Ovary (tissue), 9 donors: Measurements from ENCODE around the gene ACVR1. TPM values are rescaled to one million over a fixed set of nuclear protein-coding genes. Genes with fewer than 3 reads are reported as not detected.

Experiments
- DNase-seq, 5 donors: peaks; one replicate each; pipeline ENCODE4 v3.0.0-alpha.2; 2019 to 2020
- H3K27ac ChIP-seq, 2 donors: fragments of 200-600 bp; one replicate each; pipeline versions ENCODE4 v1.5.1 to v1.8.0; 2019 to 2022
- H3K27me3 ChIP-seq: fragments of 200-600 bp; one replicate; pipeline ENCODE4 v1.8.0; 2022
- H3K36me3 ChIP-seq: fragments of 200-600 bp; sonication (generic); one replicate; pipeline ENCODE4 v1.5.1; 2019
- H3K4me1 ChIP-seq: one replicate; pipeline ENCODE4 v1.8.1; 2013; ENCODE audit warnings: mild to moderate bottlenecking, moderate library complexity; ENCODE audit not compliant: insufficient read depth
- H3K4me3 ChIP-seq: fragments of 200-600 bp; sonication (generic); one replicate; pipeline ENCODE4 v1.5.1; 2017
- H3K9me3 ChIP-seq, 2 donors: fragments of 200-600 bp in 1 of 2; sonication (generic) in 1 of 2; one replicate each; pipeline versions ENCODE4 v1.5.1 to v1.8.1; 2013 to 2019; ENCODE audit warnings: mild to moderate bottlenecking in 1 of 2, moderate library complexity in 1 of 2
- CTCF ChIP-seq, 3 donors: fragments of 450-650 bp in 2 of 3; fragments of 200-600 bp in 1 of 3; IDR thresholded peaks; one replicate each; pipeline versions ENCODE4 v1.5.1 to v1.8.0; 2016 to 2022; ENCODE audit warnings: antibody characterized with exemption in 3 of 3, mild to moderate bottlenecking in 1 of 3
- EP300 ChIP-seq: sonication (generic); formaldehyde crosslinking; IDR thresholded peaks from one replicate; pipeline ENCODE4 v1.6.1; 2017; ENCODE audit warnings: antibody characterized with exemption
- POLR2A ChIP-seq: fragments of 450-650 bp; IDR thresholded peaks from one replicate; pipeline ENCODE4 v1.6.1; 2017; ENCODE audit warnings: antibody characterized with exemption, mild to moderate bottlenecking, moderate library complexity
- WGBS, 3 donors: extraction: QIAGEN DNeasy Blood & Tissue Kit in 1 of 3; methylation state at CpG; one replicate each; pipeline versions ENCODE4 v1.1.5 to v1.1.7; 2013 to 2017; 5-methylcytosine and 5-hydroxymethylcytosine counted together
- intact Hi-C, 4 donors: fragments of 100-400 bp; cut with DNase I; formaldehyde crosslinking; loops; one replicate each; pipeline versions ENCODE4 v1.11.0 to v1.15.1; 2022 to 2023
- polyA plus RNA-seq, 2 donors: library from polyadenylated mRNA; stranded (reverse); fragments of 200-250 nt in 1 of 2; fragments of 350-450 nt in 1 of 2; fragmentation: Illumina TruSeq in 1 of 2; extraction: RNeasy Lipid Tissue Mini Kit (QIAGEN cat#74804) in 1 of 2; gene quantifications; one replicate each; pipeline ENCODE4 v1.2.3, GENCODE V29; 2013 to 2014
- total RNA-seq, 7 donors: library from RNA; depleted of rRNA in 2 of 7; stranded (reverse); fragments of >200 nt in 2 of 7; fragmentation: NEBNext Ultra II Directional in 3 of 7; extraction: Animal tissue kit (Norgen Biotek cat#: 25700) in 3 of 7; gene quantifications; one replicate each; pipeline versions ENCODE4 v1.1.0 to v1.2.4, GENCODE V29; 2016 to 2023
- donor health status: DM: no; HTN: no; CAD: no; lungs with moderate emphysema.
- donor health status: DM: no; HTN: no; CAD: no.
- donor health status: Bipolar disorder and iron deficiency.
- donor health status: DM: yes; HTN: yes; CAD: no.
- donor health status: DM: no; HTN: no; CAD: no.
- donor health status: DM: yes; HTN: yes; CAD: no.

ACVR1 gene
- total and polyA plus RNA-seq, 9 donors, result 23.4 to 51.2 (median 30.4) TPM

GRCh38 chr2:157911750-157912149 is 35.6 kb upstream of the ACVR1 start:
- H3K36me3 ChIP-seq, result no peaks in the 10 kb centered on the region
- H3K9me3 ChIP-seq, result no peaks in the 10 kb centered on the region
- H3K27me3 ChIP-seq, result no peaks in the 10 kb centered on the region
- no peak overlapping the region for H3K27ac ChIP-seq
- no peak overlapping the region for H3K4me3 ChIP-seq
- no peaks in the 10 kb centered on the region for H3K4me1 ChIP-seq
- intact Hi-C loops, result no loop called here
- no peak for TF ChIP-seq EP300
- TF ChIP-seq POLR2A, result no peak
- no peak for TF ChIP-seq CTCF (IDR thresholded peaks at IDR 0.05)
- no peak for DNase-seq

- TF ChIP-seq EP300, result no peak
- TF ChIP-seq CTCF (IDR thresholded peaks at IDR 0.05), result no peak
- no peak for TF ChIP-seq POLR2A
- intact Hi-C loops, result no loop called here
- no peaks in the 10 kb centered on the region for H3K4me1 ChIP-seq
- no peak for DNase-seq
- H3K4me3 ChIP-seq, result no peak overlapping the region
- no peaks in the 10 kb centered on the region for H3K36me3 ChIP-seq
- H3K27ac ChIP-seq, result no peak overlapping the region
- H3K9me3 ChIP-seq, result no peaks in the 10 kb centered on the region
- H3K27me3 ChIP-seq, result no peaks in the 10 kb centered on the region
Measured at GRCh38 chr2:157911246-157911645, 35.1 kb upstream of the ACVR1 start.

GRCh38 chr2:157905092-157905491 is 29.0 kb upstream of the ACVR1 start:
- intact Hi-C loops, result no loop called here
- 95 to 99% (median 96%) methylated on average over 4 of the region's 4 CpGs for WGBS, 3 donors

GRCh38 chr2:157903626-157904025 is 27.5 kb upstream of the ACVR1 start:
- 53 to 61% (median 59%) methylated on average over 5 of the region's 5 CpGs for WGBS, 3 donors
- H3K4me1 ChIP-seq, result peaks cover 5% of the 10 kb centered on the region
- H3K9me3 ChIP-seq, result no peaks in the 10 kb centered on the region
- DNase-seq, result no peak
- H3K36me3 ChIP-seq, result no peaks in the 10 kb centered on the region
- intact Hi-C loops, result no loop called here
- no peaks in the 10 kb centered on the region for H3K27me3 ChIP-seq
- TF ChIP-seq EP300 (no peak), POLR2A (no peak), CTCF (IDR thresholded peaks at IDR 0.05) (no peak)
- peak overlapping the region in 1 of 2 donors; percentile 2 for H3K27ac ChIP-seq
- no peak overlapping the region for H3K4me3 ChIP-seq

More at GRCh38 chr2:157905092-157905491, 29.0 kb upstream of the ACVR1 start:
- Histone ChIP-seq H3K27me3 (no peaks in the 10 kb centered on the region), H3K36me3 (no peaks in the 10 kb centered on the region), H3K9me3 (no peaks in the 10 kb centered on the region), H3K27ac (no peak overlapping the region), H3K4me3 (no peak overlapping the region), H3K4me1 (peaks cover 5% of the 10 kb centered on the region)
- TF ChIP-seq EP300 (no peak), POLR2A (no peak), CTCF (IDR thresholded peaks at IDR 0.05) (no peak)
- DNase-seq, result no peak

GRCh38 chr2:157903151-157903550 is 27.0 kb upstream of the ACVR1 start:
- H3K4me3 ChIP-seq, result no peak overlapping the region
- peaks cover 9% of the 10 kb centered on the region for H3K4me1 ChIP-seq
- DNase-seq, result no peak
- TF ChIP-seq EP300, result no peak
- TF ChIP-seq CTCF (IDR thresholded peaks at IDR 0.05), result no peak
- TF ChIP-seq POLR2A, result no peak
- WGBS, 3 donors, result 17 to 28% (median 18%) methylated on average over 4 of the region's 4 CpGs
- intact Hi-C loops, result no loop called here
- no peaks in the 10 kb centered on the region for H3K27me3 ChIP-seq
- H3K9me3 ChIP-seq, result no peaks in the 10 kb centered on the region
- no peaks in the 10 kb centered on the region for H3K36me3 ChIP-seq
- H3K27ac ChIP-seq, result peak overlapping the region in 1 of 2 donors; percentile 2
